MCF 10A (cell line): Measurements from ENCODE around the gene NKX3-2. TPM values are rescaled to one million over a fixed set of nuclear protein-coding genes. Genes with fewer than 3 reads are reported as not detected.

Experiments used
- BruUV-seq: library from RNA; stranded (reverse); fragments of 400-500 nt; replicated peaks from 2 replicates; lab custom pipeline; 2021; lab: Mats Ljungman, UMichigan
- CTCF ChIA-PET: fragments of 300-600 bp; sonication (Branson Sonifier 250); formaldehyde crosslinking; extraction: SDS; loops from one replicate; lab custom pipeline; 2021; ENCODE audit warnings: antibody characterized with exemption, inconsistent platforms; lab: Yijun Ruan, JAX
- POLR2A ChIA-PET: fragments of 300-600, 350-650 bp; sonication (Branson Sonifier 250); formaldehyde crosslinking; extraction: SDS; loops from one replicate; lab custom pipeline; 2020; ENCODE audit warnings: antibody characterized with exemption, inconsistent platforms; lab: Yijun Ruan, JAX
- DNase-seq: peaks from one replicate; pipeline ENCODE4 v3.0.0-alpha.2; 2018; ENCODE audit not compliant: unreplicated experiment
- H3K27ac Mint-ChIP-seq: one replicate; pipeline ENCODE4 v1.8.0; 2022; ENCODE audit warnings: mild to moderate bottlenecking, low read depth, mixed read lengths; ENCODE audit not compliant: unreplicated experiment
- H3K27me3 Mint-ChIP-seq: one replicate; pipeline ENCODE4 v1.8.0; 2022; ENCODE audit warnings: mixed read lengths; ENCODE audit not compliant: insufficient read depth, unreplicated experiment
- H3K36me3 Mint-ChIP-seq: one replicate; pipeline ENCODE4 v1.8.0; 2022; ENCODE audit warnings: mild to moderate bottlenecking, moderate library complexity, mixed read lengths; ENCODE audit not compliant: insufficient read depth, unreplicated experiment
- H3K4me1 Mint-ChIP-seq: one replicate; pipeline ENCODE4 v1.8.0; 2022; ENCODE audit warnings: mixed read lengths; ENCODE audit not compliant: insufficient read depth, unreplicated experiment
- H3K4me3 Mint-ChIP-seq: one replicate; pipeline ENCODE4 v1.8.0; 2022; ENCODE audit warnings: mild to moderate bottlenecking, moderate library complexity, mixed read lengths; ENCODE audit not compliant: unreplicated experiment
- H3K9me3 Mint-ChIP-seq: one replicate; pipeline ENCODE4 v1.8.0; 2022; ENCODE audit warnings: mixed read lengths; ENCODE audit not compliant: unreplicated experiment
- CTCF ChIP-seq: fragments of 200-600 bp; IDR thresholded peaks from one replicate; pipeline ENCODE4 v1.8.0; 2022; ENCODE audit warnings: antibody characterized with exemption, mild to moderate bottlenecking; ENCODE audit not compliant: unreplicated experiment
- intact Hi-C: fragments of 100-400 bp; cut with micrococcal nuclease; formaldehyde crosslinking; loops from 2 replicates; pipeline ENCODE4 v1.14.1; 2022
- total RNA-seq: library from RNA; stranded (reverse); gene quantifications from 2 replicates; pipeline ENCODE4 v1.2.3, GENCODE V29; 2022

The NKX3-2 gene
- total RNA-seq, 1 experiment from 2014 or later, result 0.42 TPM

- BruUV-seq, result no TSS peak
- no peaks in the 10 kb centered on the region for H3K27me3 Mint-ChIP-seq
- H3K4me1 Mint-ChIP-seq, result no peaks in the 10 kb centered on the region
- ChIA-PET CTCF (interaction anchor here (1.6 kb wide), 1 partner anchor 10 kb away, joined by 3 read pairs; no protein-coding TSS in a partner anchor), POLR2A (interaction anchor here (0.6 kb wide), 2 partner anchors 46 to 375 kb away, joined by 3 read pairs; no protein-coding TSS in a partner anchor)
- no peaks in the 10 kb centered on the region for H3K36me3 Mint-ChIP-seq
- no peak for DNase-seq
- no peak overlapping the region for H3K27ac Mint-ChIP-seq
- H3K9me3 Mint-ChIP-seq, result no peaks in the 10 kb centered on the region
- intact Hi-C loops, result no loop called here
- no peak overlapping the region for H3K4me3 Mint-ChIP-seq
- no peak for TF ChIP-seq CTCF
Measured at GRCh38 chr4:13493793-13494192, 50.5 kb downstream of the NKX3-2 start.

GRCh38 chr4:13492747-13493146, 51.6 kb downstream of the NKX3-2 start:
- Mint-ChIP-seq H3K27me3 (no peaks in the 10 kb centered on the region), H3K4me1 (no peaks in the 10 kb centered on the region), H3K36me3 (no peaks in the 10 kb centered on the region), H3K27ac (no peak overlapping the region), H3K9me3 (no peaks in the 10 kb centered on the region), H3K4me3 (no peak overlapping the region)
- ChIA-PET CTCF (no interaction called here), POLR2A (no interaction called here)
- no TSS peak for BruUV-seq
- no peak for TF ChIP-seq CTCF
- intact Hi-C loops, result no loop called here
- DNase-seq, result no peak

Other genes with a start within 250 kb of the NKX3-2 start
- gene RAB28, start 60.2 kb downstream of the NKX3-2 start, total RNA-seq, result 15.9 and 18.7 TPM in 2 replicates
- gene BOD1L1, start 83.2 kb upstream of the NKX3-2 start, total RNA-seq, result 46.8 and 55.4 TPM in 2 replicates